IMR-90 (cell line): ENCODE measurements around the gene ZNF547. TPM values are rescaled to one million over a fixed set of nuclear protein-coding genes. Genes with fewer than 3 reads are reported as not detected.
A peak's percentile ranks its signal among the peaks of the same experiment; 100 is the strongest.

Experiments
- ATAC-seq: fragments of 200-7000 bp; cut with Tn5 transposase; 2 replicates; pipeline ENCODE4 v1.9.1; 2020; ENCODE audit warnings: low read depth, mild to moderate bottlenecking, moderate library complexity
- BruUV-seq: library from RNA; stranded (reverse); fragments of 400-500 nt; replicated peaks from 2 replicates; lab custom pipeline; 2021; lab: Mats Ljungman, UMichigan
- CTCF ChIA-PET: fragments of 300-600 bp; formaldehyde crosslinking; extraction: SDS; loops from one replicate; lab custom pipeline; 2021; ENCODE audit warnings: antibody characterized with exemption; lab: Yijun Ruan, JAX
- POLR2A ChIA-PET: fragments of 300-600 bp; sonication (Branson Sonifier 250); formaldehyde crosslinking; loops from one replicate; lab custom pipeline; 2022; ENCODE audit warnings: antibody characterized with exemption; ENCODE audit not compliant: unreplicated experiment; lab: Charles Lee
- DNase-seq: peaks from one replicate; pipeline ENCODE4 v3.0.0; 2013
- H2AFZ ChIP-seq: replicated peaks from 2 replicates; pipeline ENCODE3; 2013; ENCODE audit warnings: low read length, mild to moderate bottlenecking; ENCODE audit not compliant: poor library complexity
- H2AK5ac ChIP-seq: 2 replicates; pipeline ENCODE4 v1.6.1; 2013; ENCODE audit warnings: low read depth, low read length, inconsistent platforms
- H2AK9ac ChIP-seq: replicated peaks from 2 replicates; pipeline ENCODE3; 2013; ENCODE audit warnings: mild to moderate bottlenecking, low read depth, low read length, moderate library complexity; ENCODE audit not compliant: poor library complexity
- H2BK120ac ChIP-seq: 2 replicates; pipeline ENCODE4 v1.6.1; 2013; ENCODE audit warnings: low read depth, low read length, inconsistent platforms
- H2BK15ac ChIP-seq: 3 replicates; pipeline ENCODE4 v1.6.1; 2013; ENCODE audit warnings: low read depth, low read length, inconsistent platforms
- H2BK20ac ChIP-seq: 2 replicates; pipeline ENCODE4 v1.6.1; 2013; ENCODE audit warnings: low read depth, mild to moderate bottlenecking, inconsistent platforms, low read length, moderate library complexity
- H2BK5ac ChIP-seq: 2 replicates; pipeline ENCODE4 v1.6.1; 2013; ENCODE audit warnings: mild to moderate bottlenecking, low read depth, low read length, inconsistent platforms; ENCODE audit not compliant: poor library complexity, severe bottlenecking
- H3K14ac ChIP-seq: replicated peaks from 2 replicates; pipeline ENCODE4 v1.6.1; 2013; ENCODE audit warnings: low read depth, low read length, inconsistent platforms
- H3K18ac ChIP-seq: 2 replicates; pipeline ENCODE4 v1.6.1; 2013; ENCODE audit warnings: low read depth, low read length, control low read depth
- H3K23ac ChIP-seq: 2 replicates; pipeline ENCODE4 v1.6.1; 2013; ENCODE audit warnings: low read depth, low read length, inconsistent platforms
- H3K27ac ChIP-seq: 2 replicates; pipeline ENCODE4 v1.5.1; 2013; ENCODE audit warnings: mild to moderate bottlenecking, control low read depth, low read length; ENCODE audit not compliant: insufficient read depth
- H3K27me3 ChIP-seq: 2 replicates; pipeline ENCODE4 v1.6.1; 2013; ENCODE audit warnings: low read length; ENCODE audit not compliant: control insufficient read depth, insufficient read depth
- H3K36me3 ChIP-seq: 2 replicates; pipeline ENCODE4 v1.6.1; 2013; ENCODE audit warnings: low read length, mixed read lengths; ENCODE audit not compliant: control insufficient read depth, insufficient read depth
- H3K4ac ChIP-seq: 2 replicates; pipeline ENCODE4 v1.6.1; 2013; ENCODE audit warnings: low read depth, low read length, inconsistent platforms
- H3K4me1 ChIP-seq: 2 replicates; pipeline ENCODE4 v1.6.1; 2013; ENCODE audit warnings: low read length, mixed read lengths; ENCODE audit not compliant: control insufficient read depth, insufficient read depth
- H3K4me2 ChIP-seq: 2 replicates; pipeline ENCODE4 v1.6.1; 2013; ENCODE audit warnings: low read depth, mild to moderate bottlenecking, control low read depth, low read length, moderate library complexity
- H3K4me3 ChIP-seq: 2 replicates; pipeline ENCODE4 v1.5.1; 2013; ENCODE audit warnings: low read depth, mild to moderate bottlenecking, control low read depth, low read length, moderate library complexity; ENCODE audit not compliant: insufficient read depth
- H3K56ac ChIP-seq: 2 replicates; pipeline ENCODE4 v1.6.1; 2013; ENCODE audit warnings: low read length, inconsistent platforms; ENCODE audit not compliant: insufficient read depth; ENCODE audit errors: extremely low read depth
- H3K79me1 ChIP-seq, 2 experiments: 2 replicates each; pipeline ENCODE4 v1.6.1; 2013; ENCODE audit warnings: low read length in 2 of 2, inconsistent platforms in 1 of 2, low read depth in 1 of 2
- H3K9ac ChIP-seq: 2 replicates; pipeline ENCODE4 v1.6.1; 2013; ENCODE audit warnings: low read depth, low read length, control low read depth
- H3K9me1 ChIP-seq: 2 replicates; pipeline ENCODE4 v1.6.1; 2013; ENCODE audit warnings: low read length, inconsistent platforms; ENCODE audit not compliant: insufficient read depth
- H3K9me3 ChIP-seq: 2 replicates; pipeline ENCODE4 v1.6.1; 2013; ENCODE audit warnings: low read length; ENCODE audit not compliant: control insufficient read depth, insufficient read depth
- H4K20me1 ChIP-seq: 2 replicates; pipeline ENCODE4 v1.6.1; 2013; ENCODE audit warnings: low read length, inconsistent platforms; ENCODE audit not compliant: insufficient read depth
- H4K5ac ChIP-seq: 2 replicates; pipeline ENCODE4 v1.6.1; 2013; ENCODE audit warnings: mild to moderate bottlenecking, low read depth, low read length, control low read depth
- H4K8ac ChIP-seq, 2 experiments: 2 replicates each; pipeline ENCODE4 v1.6.1; 2013; ENCODE audit warnings: low read depth in 2 of 2, low read length in 2 of 2, control low read depth in 1 of 2, inconsistent platforms in 1 of 2
- H4K91ac ChIP-seq: 2 replicates; pipeline ENCODE4 v1.6.1; 2013; ENCODE audit warnings: low read depth, low read length, inconsistent platforms; ENCODE audit not compliant: insufficient read depth
- BHLHE40 ChIP-seq: fragments of 150-350 bp; IDR thresholded peaks from 2 replicates; pipeline ENCODE4 v1.6.1; 2016; ENCODE audit warnings: mild to moderate bottlenecking, low read depth, low read length
- MAZ ChIP-seq: IDR thresholded peaks from 2 replicates; pipeline ENCODE4 v1.6.1; 2012; ENCODE audit warnings: low read depth, mild to moderate bottlenecking, low read length, improper control_type of control experiment, moderate library complexity, borderline replicate concordance
- NFE2L2 ChIP-seq: fragments of 150-350 bp; IDR thresholded peaks from 2 replicates; pipeline ENCODE4 v1.6.1; 2016; ENCODE audit warnings: low read depth, mild to moderate bottlenecking, low read length
- POLR2A ChIP-seq: IDR thresholded peaks from 2 replicates; pipeline ENCODE4 v1.6.1; 2012; ENCODE audit warnings: mild to moderate bottlenecking, low read depth, low read length
- RFX5 ChIP-seq: IDR thresholded peaks from 2 replicates; pipeline ENCODE4 v1.8.0; 2012; ENCODE audit warnings: low read depth, mild to moderate bottlenecking, low read length, moderate library complexity
- WGBS, 2 experiments: methylation state at CpG; one replicate each; pipeline versions ENCODE4 v1.1.5 to v1.1.7; 2013; ENCODE audit warnings: missing lambda C conversion rate in 2 of 2; ENCODE audit not compliant: insufficient read length in 1 of 2; ENCODE audit errors: extremely low coverage in 2 of 2; 5-methylcytosine and 5-hydroxymethylcytosine counted together
- dilution Hi-C: fragments of 300-500 bp; cut with HindIII; formaldehyde crosslinking; loops from one replicate; pipeline ENCODE4 v1.14.3; 2018; ENCODE audit warnings: low sequenced_read_pairs; ENCODE audit not compliant: unreplicated experiment
- in situ Hi-C: fragments of 300-500 bp; cut with MboI; formaldehyde crosslinking; loops from 3 replicates; pipeline ENCODE4 v1.14.3; 2019; ENCODE audit warnings: low sequenced_read_pairs, inconsistent platforms, mixed read lengths
- intact Hi-C: fragments of 100-400 bp; cut with micrococcal nuclease; formaldehyde crosslinking; loops from 2 replicates; pipeline ENCODE4 v1.10.0; 2022
- polyA plus RNA-seq, 3 experiments: library from polyadenylated mRNA; depleted of rRNA; stranded (reverse); fragments of >200 nt; gene quantifications; 2 replicates each; pipeline ENCODE4 v1.2.3, GENCODE V29; 2012; ENCODE audit warnings: low replicate concordance in 1 of 3
- total RNA-seq: library from RNA; depleted of rRNA; stranded (reverse); fragments of >200 nt; gene quantifications from 2 replicates; pipeline ENCODE4 v1.2.3, GENCODE V29; 2012

The ZNF547 gene
- total and polyA plus RNA-seq, 2 of the 4 experiments (the other 2 are of a cell fraction): 2.1 to 5.6 TPM

DNA sequence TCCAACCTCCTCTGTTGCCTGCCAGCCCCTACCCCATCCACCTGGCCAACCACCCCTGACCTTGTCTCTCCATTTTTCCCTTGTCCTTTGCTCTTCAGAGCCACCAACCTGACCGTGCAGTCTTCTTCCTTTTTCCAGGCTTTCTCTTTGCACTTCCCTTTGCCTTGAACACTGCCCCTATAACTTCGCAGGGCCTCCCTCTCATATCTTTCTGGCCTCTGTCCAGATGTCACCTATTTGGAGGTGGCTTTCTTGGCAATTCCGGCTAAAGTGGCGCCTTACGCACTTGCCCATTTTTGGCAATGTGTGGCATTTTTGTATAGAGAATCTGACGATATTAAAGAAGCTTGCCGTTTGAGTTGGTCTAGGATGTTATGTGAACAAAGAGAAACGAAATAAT, 42.2 kb upstream of the ZNF547 start:
- Histone ChIP-seq H2BK15ac (no peak overlapping the region), H2BK20ac (no peak overlapping the region), H4K20me1 (0 out of 2 replicates have a peak, but pooled peaks cover 7% of the 10 kb centered on the region), H3K14ac (peak overlapping the region; percentile 74), H3K9me1 (peaks cover 15% of the 10 kb centered on the region), H2BK120ac (no peak overlapping the region), H2AK5ac (peak overlapping the region; percentile 87), H2AFZ (peak overlapping the region; percentile 99), H4K5ac (peak overlapping the region; percentile 11), H3K18ac (no peak overlapping the region), H3K9ac (peak overlapping the region; percentile 80), H3K27ac (peak overlapping the region; percentile 58), H3K9me3 (no peaks in the 10 kb centered on the region), H3K4ac (peak overlapping the region; percentile 58), H3K4me3 (peak overlapping the region; percentile 78), H3K27me3 (peaks cover 9% of the 10 kb centered on the region), H3K56ac (peak overlapping the region; percentile 76), H2AK9ac (peak overlapping the region; percentile 95), H3K4me2 (peak overlapping the region; percentile 95), H4K91ac (no peak overlapping the region; the same call in 1 of the 2 replicates), H3K79me1 (peaks cover 16 to 49% of the 10 kb centered on the region in 2 experiments), H3K4me1 (peaks cover 11% of the 10 kb centered on the region), H4K8ac (peak overlapping the region; percentile 68 to 88; a peak in 2 of 4 replicates), H3K36me3 (peaks cover 20% of the 10 kb centered on the region), H3K23ac (peak overlapping the region; percentile 48), H2BK5ac (no peak overlapping the region)
- no peak for ATAC-seq
- ChIA-PET CTCF (interaction anchor here (0.7 kb wide), 1 partner anchor 11 kb away, joined by 3 read pairs; no protein-coding TSS in a partner anchor), POLR2A (no interaction called here)
- intact Hi-C loops (no loop called here), dilution Hi-C loops (no loop called here), in situ Hi-C loops (no loop called here)
- WGBS, 2 experiments: 41% methylated on average over 5 of the region's 8 CpGs; no CpG with 5 or more reads in 1 of the 2 experiments
- TF ChIP-seq MAZ: no peak
- no peak for TF ChIP-seq NFE2L2
- TF ChIP-seq RFX5: no peak
- TF ChIP-seq BHLHE40: no peak
- no peak for TF ChIP-seq POLR2A
- BruUV-seq: TSS peak; percentile 57
- no peak for DNase-seq
